Activated B cell treated with CpG ODN at 0.5 μM for 24 hours (primary cell): ENCODE measurements around the gene VPS54. TPM values are rescaled to one million over a fixed set of nuclear protein-coding genes. Genes with fewer than 3 reads are reported as not detected.

Source experiments
- ATAC-seq: fragments of 200-7000 bp; cut with Tn5 transposase; one replicate; pipeline ENCODE4 v1.10.0; 2021; ENCODE audit warnings: low read depth, mild to moderate bottlenecking, moderate library complexity
- CTCF ChIA-PET: fragments of 350-600 bp; sonication (Branson Sonifier 250); formaldehyde crosslinking; loops from one replicate; lab custom pipeline; 2021; ENCODE audit warnings: antibody characterized with exemption; lab: Charles Lee
- POLR2A ChIA-PET: fragments of 350-600 bp; sonication (Branson Sonifier 250); formaldehyde crosslinking; loops from one replicate; lab custom pipeline; 2021; ENCODE audit warnings: antibody characterized with exemption; lab: Charles Lee
- DNase-seq: peaks from one replicate; pipeline ENCODE4 v3.0.0; 2022
- H3K27ac Mint-ChIP-seq: one replicate; pipeline ENCODE4 v1.8.0; 2020; ENCODE audit warnings: mixed read lengths
- H3K27me3 Mint-ChIP-seq: one replicate; pipeline ENCODE4 v1.8.0; 2021; ENCODE audit warnings: mixed read lengths
- H3K36me3 Mint-ChIP-seq: one replicate; pipeline ENCODE4 v1.8.0; 2021; ENCODE audit warnings: low read depth, mixed read lengths
- H3K4me1 Mint-ChIP-seq: one replicate; pipeline ENCODE4 v1.8.0; 2021; ENCODE audit warnings: mixed read lengths
- H3K4me3 Mint-ChIP-seq: one replicate; pipeline ENCODE4 v1.8.0; 2020; ENCODE audit warnings: mild to moderate bottlenecking, mixed read lengths
- H3K9me3 Mint-ChIP-seq: one replicate; pipeline ENCODE4 v1.8.0; 2020; ENCODE audit warnings: mixed read lengths
- CTCF ChIP-seq: fragments of 200-600 bp; IDR thresholded peaks from one replicate; pipeline ENCODE4 v1.8.0; 2022; ENCODE audit warnings: antibody characterized with exemption, mild to moderate bottlenecking
- intact Hi-C: fragments of 100-400 bp; cut with micrococcal nuclease; formaldehyde crosslinking; loops from one replicate; pipeline ENCODE4 v1.15.1; 2024
- total RNA-seq: library from RNA; stranded (reverse); gene quantifications from 2 replicates; pipeline ENCODE4 v1.2.3, GENCODE V29; 2022

Gene VPS54
- total RNA-seq, 1 donor from 2014 or later, result 13.1 TPM

- ChIA-PET CTCF (interaction anchor here (1.0 to 1.7 kb wide), 2 partner anchors 12 to 16 kb away, joined by 3 to 8 read pairs; no protein-coding TSS in a partner anchor), POLR2A (no interaction called here)
- H3K4me3 Mint-ChIP-seq, result no peak overlapping the region
- peaks cover 16% of the 10 kb centered on the region for H3K36me3 Mint-ChIP-seq
- TF ChIP-seq CTCF, result no peak
- peaks cover 66% of the 10 kb centered on the region for H3K4me1 Mint-ChIP-seq
- no peaks in the 10 kb centered on the region for H3K9me3 Mint-ChIP-seq
- H3K27ac Mint-ChIP-seq, result no peak overlapping the region
- no peaks in the 10 kb centered on the region for H3K27me3 Mint-ChIP-seq
- DNase-seq, result no peak
- no peak for ATAC-seq
- intact Hi-C loops, result loop anchor here (10.0 kb wide), 1 partner anchor 1650 kb away; the partner anchor contains the start of gene B3GNT2
Observed at GRCh38 chr2:63844616-63845015, 174.6 kb downstream of the VPS54 start.

GRCh38 chr2:63843791-63844190, 175.4 kb downstream of the VPS54 start:
- H3K36me3 Mint-ChIP-seq, result peaks cover 16% of the 10 kb centered on the region
- no peak for TF ChIP-seq CTCF
- H3K27ac Mint-ChIP-seq, result no peak overlapping the region
- ATAC-seq (no peak), DNase-seq (no peak)
- H3K27me3 Mint-ChIP-seq, result no peaks in the 10 kb centered on the region
- intact Hi-C loops, result loop anchor here (10.0 kb wide), 1 partner anchor 1649 kb away; the partner anchor contains the start of gene B3GNT2
- no peaks in the 10 kb centered on the region for H3K9me3 Mint-ChIP-seq
- no peak overlapping the region for H3K4me3 Mint-ChIP-seq
- POLR2A ChIA-PET, result no interaction called here
- CTCF ChIA-PET, result interaction anchor here (1.0 to 1.9 kb wide), 3 partner anchors 13 to 18 kb away, joined by 3 to 9 read pairs (median 8); no protein-coding TSS in a partner anchor
- H3K4me1 Mint-ChIP-seq, result peaks cover 61% of the 10 kb centered on the region

GRCh38 chr2:63843093-63843492, 176.1 kb downstream of the VPS54 start:
- peaks cover 16% of the 10 kb centered on the region for H3K36me3 Mint-ChIP-seq
- ChIA-PET CTCF (interaction anchor here (1.9 kb wide), 1 partner anchor 18 kb away, joined by 9 read pairs; no protein-coding TSS in a partner anchor), POLR2A (interaction anchor here (3.7 kb wide), 1 partner anchor 9 kb away, joined by 21 read pairs; no protein-coding TSS in a partner anchor)
- ATAC-seq, result no peak
- no peak for TF ChIP-seq CTCF
- intact Hi-C loops, result loop anchor here (10.0 kb wide), 1 partner anchor 1648 kb away; the partner anchor contains the start of gene B3GNT2
- no peak for DNase-seq
- H3K4me1 Mint-ChIP-seq, result peaks cover 61% of the 10 kb centered on the region
- no peaks in the 10 kb centered on the region for H3K27me3 Mint-ChIP-seq
- H3K9me3 Mint-ChIP-seq, result no peaks in the 10 kb centered on the region
- H3K27ac Mint-ChIP-seq, result no peak overlapping the region
- H3K4me3 Mint-ChIP-seq, result peak overlapping the region; percentile 97

- POLR2A ChIA-PET, result interaction anchor here (1.0 to 3.7 kb wide), 13 partner anchors 10 to 1764 kb away, joined by 3 to 39 read pairs (median 5); partner anchors contain the start of genes ACTR2, AFTPH, MDH1 and RAB1A
- CTCF ChIA-PET, result interaction anchor here (1.6 to 1.9 kb wide), 2 partner anchors 19 to 150 kb away, joined by 4 to 9 read pairs; no protein-coding TSS in a partner anchor
- intact Hi-C loops, result loop anchor here (10.0 kb wide), 1 partner anchor 1648 kb away; the partner anchor contains the start of gene B3GNT2
- H3K4me3 Mint-ChIP-seq, result peak overlapping the region; percentile 97
- no peak for ATAC-seq
- H3K9me3 Mint-ChIP-seq, result no peaks in the 10 kb centered on the region
- no peak for TF ChIP-seq CTCF
- peaks cover 16% of the 10 kb centered on the region for H3K36me3 Mint-ChIP-seq
- DNase-seq, result no peak
- no peaks in the 10 kb centered on the region for H3K27me3 Mint-ChIP-seq
- H3K4me1 Mint-ChIP-seq, result peaks cover 58% of the 10 kb centered on the region
- H3K27ac Mint-ChIP-seq, result peak overlapping the region; percentile 97
Observed at GRCh38 chr2:63842149-63843061, 176.8 kb downstream of the VPS54 start.

Other genes starting within 250 kb of the VPS54 start
- gene UGP2, start 177.5 kb downstream of the VPS54 start, total RNA-seq, result 69.8 and 73.5 TPM in 2 replicates
- 81.4 and 93.1 TPM in 2 replicates for gene PELI1, start 125.0 kb upstream of the VPS54 start, total RNA-seq